MM.1S (cell line): ENCODE data around the gene MPP3.

Experiments used
- DNase-seq: peaks from one replicate; pipeline ENCODE4 v3.0.0-alpha.2; 2015
- H2AFZ ChIP-seq: fragments of 300-600 bp; sonication (generic); 2 replicates; pipeline ENCODE4 v1.6.0; 2016; ENCODE audit warnings: antibody characterized with exemption, low read length
- H3F3A ChIP-seq: fragments of 300-600 bp; sonication (generic); 2 replicates; pipeline ENCODE4 v1.6.1; 2016; ENCODE audit warnings: mild to moderate bottlenecking, antibody characterized with exemption, low read length, moderate library complexity, mixed read lengths; ENCODE audit not compliant: insufficient read depth
- H3K27ac ChIP-seq: fragments of 300-600 bp; sonication (generic); 2 replicates; pipeline ENCODE4 v1.5.1; 2016; ENCODE audit warnings: mild to moderate bottlenecking, low read length
- H3K27me3 ChIP-seq: fragments of 300-600 bp; sonication (generic); replicated peaks from 2 replicates; pipeline ENCODE4 v1.6.0; 2016; ENCODE audit warnings: low read length; ENCODE audit not compliant: insufficient read depth
- H3K36me3 ChIP-seq: fragments of 300-600 bp; sonication (generic); replicated peaks from 2 replicates; pipeline ENCODE4 v1.6.1; 2016; ENCODE audit warnings: mild to moderate bottlenecking, low read length, mixed read lengths; ENCODE audit not compliant: insufficient read depth
- H3K4me1 ChIP-seq: fragments of 300-600 bp; sonication (generic); 2 replicates; pipeline ENCODE4 v1.6.1; 2016; ENCODE audit warnings: low read length, mixed read lengths
- H3K4me2 ChIP-seq: fragments of 300-600 bp; sonication (generic); 2 replicates; pipeline ENCODE4 v1.6.0; 2016; ENCODE audit warnings: low read depth, low read length
- H3K4me3 ChIP-seq: fragments of 300-600 bp; sonication (generic); 2 replicates; pipeline ENCODE4 v1.5.1; 2016; ENCODE audit warnings: low read length, mixed read lengths
- H3K79me2 ChIP-seq: fragments of 300-600 bp; sonication (generic); 2 replicates; pipeline ENCODE4 v1.6.1; 2016; ENCODE audit warnings: mixed run types, low read length, mixed read lengths
- H3K9ac ChIP-seq: fragments of 300-600 bp; sonication (generic); 2 replicates; pipeline ENCODE4 v1.6.1; 2016; ENCODE audit warnings: low read length, mixed read lengths
- H3K9me2 ChIP-seq: fragments of 300-600 bp; sonication (generic); replicated peaks from 2 replicates; pipeline ENCODE4 v1.6.1; 2016; ENCODE audit warnings: mild to moderate bottlenecking, low read length, mixed read lengths; ENCODE audit not compliant: insufficient read depth
- H3K9me3 ChIP-seq: fragments of 300-600 bp; sonication (generic); replicated peaks from 2 replicates; pipeline ENCODE4 v1.6.1; 2016; ENCODE audit warnings: mild to moderate bottlenecking, low read length, mixed read lengths; ENCODE audit not compliant: insufficient read depth
- H4K20me1 ChIP-seq: fragments of 300-600 bp; sonication (generic); 2 replicates; pipeline ENCODE4 v1.6.1; 2016; ENCODE audit warnings: mild to moderate bottlenecking, low read length, moderate library complexity, mixed read lengths; ENCODE audit not compliant: insufficient read depth
- EZH2 ChIP-seq: fragments of 300-600 bp; sonication (generic); optimal IDR thresholded peaks from 2 replicates; pipeline ENCODE3; 2017; ENCODE audit warnings: low read depth, mild to moderate bottlenecking, antibody characterized with exemption, low read length, mixed read lengths
- EZH2phosphoT487 ChIP-seq: fragments of 300-600 bp; sonication (generic); IDR thresholded peaks from 2 replicates; pipeline ENCODE4 v1.6.1; 2018; ENCODE audit warnings: antibody characterized with exemption, low read length
- TF ChIP-seq, protein P1 (sequence below): fragments of 300-600 bp; sonication (generic); IDR thresholded peaks from 2 replicates; pipeline ENCODE4 v1.5.1; 2016; ENCODE audit warnings: antibody characterized with exemption, low read length, mixed read lengths

Gene MPP3

GRCh38 chr17:43790311-43790940 lies 42.5 kb downstream of the MPP3 start:
- Histone ChIP-seq H3K27me3 (peaks cover 31% of the 10 kb centered on the region), H3K27ac (no peak overlapping the region), H3K36me3 (no peaks in the 10 kb centered on the region), H3K9me3 (no peaks in the 10 kb centered on the region), H2AFZ (no peak overlapping the region), H3F3A (no peaks in the 10 kb centered on the region), H3K4me1 (no peaks in the 10 kb centered on the region), H3K4me2 (no peak overlapping the region), H4K20me1 (no peaks in the 10 kb centered on the region), H3K9ac (no peak overlapping the region), H3K9me2 (no peaks in the 10 kb centered on the region), H3K79me2 (no peaks in the 10 kb centered on the region), H3K4me3 (no peak overlapping the region)
- no peak for TF ChIP-seq EZH2
- TF ChIP-seq, protein P1, sequence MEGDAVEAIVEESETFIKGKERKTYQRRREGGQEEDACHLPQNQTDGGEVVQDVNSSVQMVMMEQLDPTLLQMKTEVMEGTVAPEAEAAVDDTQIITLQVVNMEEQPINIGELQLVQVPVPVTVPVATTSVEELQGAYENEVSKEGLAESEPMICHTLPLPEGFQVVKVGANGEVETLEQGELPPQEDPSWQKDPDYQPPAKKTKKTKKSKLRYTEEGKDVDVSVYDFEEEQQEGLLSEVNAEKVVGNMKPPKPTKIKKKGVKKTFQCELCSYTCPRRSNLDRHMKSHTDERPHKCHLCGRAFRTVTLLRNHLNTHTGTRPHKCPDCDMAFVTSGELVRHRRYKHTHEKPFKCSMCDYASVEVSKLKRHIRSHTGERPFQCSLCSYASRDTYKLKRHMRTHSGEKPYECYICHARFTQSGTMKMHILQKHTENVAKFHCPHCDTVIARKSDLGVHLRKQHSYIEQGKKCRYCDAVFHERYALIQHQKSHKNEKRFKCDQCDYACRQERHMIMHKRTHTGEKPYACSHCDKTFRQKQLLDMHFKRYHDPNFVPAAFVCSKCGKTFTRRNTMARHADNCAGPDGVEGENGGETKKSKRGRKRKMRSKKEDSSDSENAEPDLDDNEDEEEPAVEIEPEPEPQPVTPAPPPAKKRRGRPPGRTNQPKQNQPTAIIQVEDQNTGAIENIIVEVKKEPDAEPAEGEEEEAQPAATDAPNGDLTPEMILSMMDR: no peak
- no peak for DNase-seq

- H3K9me3 ChIP-seq: no peaks in the 10 kb centered on the region
- H4K20me1 ChIP-seq: no peaks in the 10 kb centered on the region
- no peaks in the 10 kb centered on the region for H3K4me1 ChIP-seq
- DNase-seq: no peak
- H3K9ac ChIP-seq: no peak overlapping the region
- no peaks in the 10 kb centered on the region for H3K36me3 ChIP-seq
- peaks cover 38% of the 10 kb centered on the region for H3K27me3 ChIP-seq
- H3F3A ChIP-seq: no peaks in the 10 kb centered on the region
- H3K4me3 ChIP-seq: no peak overlapping the region
- no peak overlapping the region for H3K27ac ChIP-seq
- TF ChIP-seq EZH2phosphoT487: no peak
- H3K4me2 ChIP-seq: no peak overlapping the region
- H3K79me2 ChIP-seq: no peaks in the 10 kb centered on the region
- no peak overlapping the region for H2AFZ ChIP-seq
- no peaks in the 10 kb centered on the region for H3K9me2 ChIP-seq
Observed at GRCh38 chr17:43789482-43789881, 43.5 kb downstream of the MPP3 start.

GRCh38 chr17:43788540-43788939 lies 44.4 kb downstream of the MPP3 start:
- no peaks in the 10 kb centered on the region for H3K36me3 ChIP-seq
- no peak overlapping the region for H3K4me3 ChIP-seq
- no peak overlapping the region for H3K9ac ChIP-seq
- no peaks in the 10 kb centered on the region for H3F3A ChIP-seq
- no peak overlapping the region for H3K27ac ChIP-seq
- DNase-seq: no peak
- no peak overlapping the region for H2AFZ ChIP-seq
- H3K4me2 ChIP-seq: no peak overlapping the region
- H3K9me3 ChIP-seq: no peaks in the 10 kb centered on the region
- TF ChIP-seq EZH2 (no peak), EZH2phosphoT487 (no peak)
- TF ChIP-seq, protein P1: no peak
- H4K20me1 ChIP-seq: no peaks in the 10 kb centered on the region
- peaks cover 47% of the 10 kb centered on the region for H3K27me3 ChIP-seq
- no peaks in the 10 kb centered on the region for H3K9me2 ChIP-seq
- no peaks in the 10 kb centered on the region for H3K79me2 ChIP-seq
- no peaks in the 10 kb centered on the region for H3K4me1 ChIP-seq

GRCh38 chr17:43787728-43788127 lies 45.2 kb downstream of the MPP3 start:
- TF ChIP-seq EZH2 (no peak), EZH2phosphoT487 (no peak)
- Histone ChIP-seq H4K20me1 (no peaks in the 10 kb centered on the region), H3K36me3 (no peaks in the 10 kb centered on the region), H2AFZ (no peak overlapping the region), H3K9ac (no peak overlapping the region), H3K4me2 (no peak overlapping the region), H3F3A (no peaks in the 10 kb centered on the region), H3K79me2 (no peaks in the 10 kb centered on the region), H3K27me3 (peaks cover 55% of the 10 kb centered on the region), H3K9me2 (no peaks in the 10 kb centered on the region), H3K4me1 (no peaks in the 10 kb centered on the region), H3K27ac (no peak overlapping the region), H3K9me3 (no peaks in the 10 kb centered on the region), H3K4me3 (no peak overlapping the region)
- no peak for DNase-seq
